Spinal cord (tissue), 10 donors: ENCODE data around the gene CADPS. TPM values are rescaled to one million over a fixed set of nuclear protein-coding genes. Genes with fewer than 3 reads are reported as not detected.
A peak's percentile ranks its signal among the peaks of the same experiment; 100 is the strongest.

Experiments used
- DNase-seq, 6 donors: peaks; one replicate each; pipeline versions ENCODE4 v3.0.0 to v3.0.0-alpha.2; 2013 to 2015; ENCODE audit warnings: low spot score in 6 of 6, low read depth in 4 of 6
- H3K27ac ChIP-seq: one replicate; pipeline ENCODE4 v1.5.1; 2013; ENCODE audit warnings: low read depth, low read length, control low read depth
- H3K27me3 ChIP-seq: one replicate; pipeline ENCODE4 v1.6.1; 2013; ENCODE audit warnings: low read length; ENCODE audit not compliant: control insufficient read depth, insufficient read depth
- H3K36me3 ChIP-seq: one replicate; pipeline ENCODE4 v1.6.1; 2013; ENCODE audit warnings: low read length; ENCODE audit not compliant: control insufficient read depth, insufficient read depth
- H3K4me1 ChIP-seq: one replicate; pipeline ENCODE4 v1.6.1; 2013; ENCODE audit warnings: low read length; ENCODE audit not compliant: control insufficient read depth, insufficient read depth
- H3K4me3 ChIP-seq: one replicate; pipeline ENCODE4 v1.5.1; 2013; ENCODE audit warnings: low read depth, low read length, control low read depth
- H3K9me3 ChIP-seq: one replicate; pipeline ENCODE4 v1.6.1; 2013; ENCODE audit warnings: low read length; ENCODE audit not compliant: control insufficient read depth, insufficient read depth
- WGBS: methylation state at CpG from one replicate; pipeline ENCODE4 v1.1.5; 2013; ENCODE audit warnings: missing lambda C conversion rate; ENCODE audit not compliant: insufficient coverage; 5-methylcytosine and 5-hydroxymethylcytosine counted together
- polyA plus RNA-seq, 2 donors: library from polyadenylated mRNA; unstranded; fragments of 120-200 nt; gene quantifications; one replicate each; pipeline ENCODE4 v1.2.1, GENCODE V29; 2013; ENCODE audit not compliant: insufficient read length in 2 of 2
- total RNA-seq, 2 donors: library from RNA; depleted of rRNA in 1 of 2; stranded (reverse); fragments of 120-200 nt in 1 of 2; fragments of >200 nt in 1 of 2; gene quantifications; one replicate each; pipeline versions ENCODE4 v1.2.3 to v1.2.4, GENCODE V29; 2013 to 2014
- donor health status: healthy.

CADPS gene
- total and polyA plus RNA-seq, 4 donors, result 79.7 to 251 (median 198) TPM

DNA sequence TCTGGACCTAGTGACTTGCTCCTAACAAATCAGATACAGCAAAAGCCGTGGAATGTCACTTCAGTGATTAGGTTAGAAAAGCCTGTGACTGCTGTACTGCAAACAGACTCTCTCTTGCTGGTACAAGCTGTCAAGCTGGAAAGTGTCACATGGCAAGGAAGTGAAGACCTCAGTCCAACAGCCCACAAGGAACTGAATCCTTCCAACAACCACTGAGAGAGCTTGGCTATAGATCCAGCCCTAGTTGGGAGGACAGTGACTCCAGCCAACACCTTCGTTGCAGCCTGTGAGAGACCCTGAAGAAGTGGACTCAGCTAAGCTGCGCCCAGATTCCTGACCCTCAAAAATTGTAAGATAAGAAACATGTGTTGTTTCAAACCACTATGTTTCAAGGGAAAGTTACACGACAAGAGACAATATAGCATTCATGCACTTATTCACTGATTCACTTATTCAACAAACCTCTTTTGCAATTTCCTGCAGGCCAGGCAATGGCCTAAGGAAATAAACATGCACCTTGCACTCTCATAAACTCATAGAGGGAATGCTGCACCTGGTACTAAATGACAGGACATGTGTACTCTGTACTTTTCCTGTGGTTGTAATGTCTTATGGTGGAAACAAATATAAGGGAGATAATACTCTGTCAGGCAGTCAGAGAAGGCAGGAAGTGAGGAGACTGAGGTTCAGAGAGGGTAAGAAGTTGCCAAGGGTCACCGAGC lies 142.9 kb downstream of the CADPS start:
- Histone ChIP-seq H3K27me3 (no peaks in the 10 kb centered on the region), H3K9me3 (no peaks in the 10 kb centered on the region), H3K4me3 (no peak overlapping the region), H3K27ac (no peak overlapping the region), H3K36me3 (no peaks in the 10 kb centered on the region), H3K4me1 (no peaks in the 10 kb centered on the region)
- no peak for DNase-seq
- WGBS, result 100% methylated on average over 2 of the region's 5 CpGs

- whole genome bisulfite sequencing, result 91% methylated on average over 4 of the region's 5 CpGs
- no peaks in the 10 kb centered on the region for H3K9me3 ChIP-seq
- no peak overlapping the region for H3K27ac ChIP-seq
- peaks cover 14% of the 10 kb centered on the region for H3K4me1 ChIP-seq
- DNase-seq, result no peak
- no peaks in the 10 kb centered on the region for H3K36me3 ChIP-seq
- H3K4me3 ChIP-seq, result no peak overlapping the region
- no peaks in the 10 kb centered on the region for H3K27me3 ChIP-seq
These were observed 147.2 kb downstream of the CADPS start for GRCh38 chr3:62727981-62728380.

DNA sequence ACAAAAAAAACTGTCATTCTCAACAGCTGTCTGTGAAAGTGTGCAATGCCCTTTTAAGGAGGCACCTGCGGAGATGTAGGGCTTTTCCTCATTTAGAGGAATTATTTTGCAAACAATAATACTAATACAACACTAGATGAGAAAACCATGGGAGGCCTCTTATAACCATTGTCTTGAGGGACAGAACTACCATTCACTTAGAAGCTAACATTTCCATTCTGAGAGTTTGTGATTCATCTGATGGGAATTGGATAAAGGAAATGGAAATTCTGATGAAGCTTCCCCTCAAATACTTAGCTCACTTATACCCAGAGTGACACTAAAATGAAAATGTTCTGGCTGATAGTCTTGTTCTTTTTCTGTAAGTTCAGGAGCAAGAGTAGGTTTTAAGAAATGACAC lies 147.7 kb downstream of the CADPS start:
- H3K9me3 ChIP-seq, result no peaks in the 10 kb centered on the region
- no peaks in the 10 kb centered on the region for H3K27me3 ChIP-seq
- peak in 1 of 6 donors; percentile 69 for DNase-seq
- peaks cover 14% of the 10 kb centered on the region for H3K4me1 ChIP-seq
- no peak overlapping the region for H3K27ac ChIP-seq
- no peaks in the 10 kb centered on the region for H3K36me3 ChIP-seq
- H3K4me3 ChIP-seq, result no peak overlapping the region
- no CpG with 5 or more reads among the region's 1 CpG for WGBS

- 95% methylated on average over 2 of the region's 4 CpGs for WGBS
- no peak overlapping the region for H3K4me3 ChIP-seq
- peaks cover 14% of the 10 kb centered on the region for H3K4me1 ChIP-seq
- H3K36me3 ChIP-seq, result no peaks in the 10 kb centered on the region
- no peaks in the 10 kb centered on the region for H3K9me3 ChIP-seq
- no peaks in the 10 kb centered on the region for H3K27me3 ChIP-seq
- DNase-seq, result peak in 1 of 6 donors; percentile 45
- no peak overlapping the region for H3K27ac ChIP-seq
These were observed 150.7 kb downstream of the CADPS start for GRCh38 chr3:62724503-62724902.

- Histone ChIP-seq H3K27ac (no peak overlapping the region), H3K36me3 (no peaks in the 10 kb centered on the region), H3K4me3 (no peak overlapping the region), H3K9me3 (no peaks in the 10 kb centered on the region), H3K4me1 (peaks cover 14% of the 10 kb centered on the region), H3K27me3 (no peaks in the 10 kb centered on the region)
- 57% methylated on average over 1 of the region's 1 CpG for WGBS
- DNase-seq, result no peak
These were observed 151.3 kb downstream of the CADPS start for GRCh38 chr3:62723914-62724217.

GRCh38 chr3:62723166-62723913 lies 151.9 kb downstream of the CADPS start:
- Histone ChIP-seq H3K27me3 (no peaks in the 10 kb centered on the region), H3K27ac (no peak overlapping the region), H3K4me1 (peaks cover 14% of the 10 kb centered on the region), H3K9me3 (no peaks in the 10 kb centered on the region), H3K4me3 (no peak overlapping the region), H3K36me3 (no peaks in the 10 kb centered on the region)
- peak in 3 of 6 donors; percentile 36 to 85 (median 84) for DNase-seq
- 23% methylated on average over 10 of the region's 13 CpGs for WGBS

GRCh38 chr3:62722344-62722743 lies 152.9 kb downstream of the CADPS start:
- Histone ChIP-seq H3K36me3 (no peaks in the 10 kb centered on the region), H3K4me1 (peaks cover 14% of the 10 kb centered on the region), H3K9me3 (no peaks in the 10 kb centered on the region), H3K27ac (no peak overlapping the region), H3K4me3 (no peak overlapping the region), H3K27me3 (no peaks in the 10 kb centered on the region)
- no peak for DNase-seq

- Histone ChIP-seq H3K27ac (no peak overlapping the region), H3K4me1 (peaks cover 6% of the 10 kb centered on the region), H3K4me3 (no peak overlapping the region), H3K36me3 (no peaks in the 10 kb centered on the region), H3K27me3 (no peaks in the 10 kb centered on the region), H3K9me3 (no peaks in the 10 kb centered on the region)
- WGBS, result 49% methylated on average over 6 of the region's 6 CpGs
- DNase-seq, result peak in 1 of 6 donors; percentile 37
These were observed 156.5 kb downstream of the CADPS start for GRCh38 chr3:62718515-62719320.

DNA sequence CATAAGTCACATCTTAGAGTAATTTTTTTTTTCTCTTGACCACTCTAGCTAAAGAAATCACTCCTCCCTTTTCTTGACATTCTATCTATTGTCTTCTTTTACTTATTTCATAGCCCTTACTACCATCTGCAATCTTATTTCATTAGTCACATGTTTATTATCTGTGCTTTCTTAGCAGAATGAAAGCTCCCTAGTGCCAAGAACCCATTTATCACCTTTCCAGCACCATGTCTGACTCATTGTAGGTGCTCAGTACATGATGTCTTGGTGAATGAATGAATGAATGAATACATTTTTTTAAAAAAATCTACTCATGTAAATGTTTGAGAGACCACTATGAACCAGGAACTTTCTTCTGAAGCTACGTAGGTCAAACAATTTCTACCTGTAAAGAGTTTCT lies 157.2 kb downstream of the CADPS start:
- no peak overlapping the region for H3K27ac ChIP-seq
- no CpG with 5 or more reads among the region's 1 CpG for WGBS

More for the DNA sequence above, 157.2 kb downstream of the CADPS start:
- no peaks in the 10 kb centered on the region for H3K27me3 ChIP-seq
- peaks cover 5% of the 10 kb centered on the region for H3K4me1 ChIP-seq
- no peaks in the 10 kb centered on the region for H3K9me3 ChIP-seq
- no peak for DNase-seq
- no peak overlapping the region for H3K4me3 ChIP-seq
- no peaks in the 10 kb centered on the region for H3K36me3 ChIP-seq
